Subcutaneous adipose tissue (tissue), 4 donors: ENCODE measurements around the gene KIRREL3. TPM values are rescaled to one million over a fixed set of nuclear protein-coding genes. Genes with fewer than 3 reads are reported as not detected.

Source experiments
- CTCF ChIP-seq: fragments of 450-650 bp; IDR thresholded peaks from one replicate; pipeline ENCODE4 v1.5.1; 2016; ENCODE audit warnings: low read depth, mild to moderate bottlenecking, control low read depth, antibody characterized with exemption, moderate library complexity
- total RNA-seq, 4 donors: library from RNA; depleted of rRNA; stranded (reverse); fragments of >200 nt; gene quantifications; one replicate each; pipeline ENCODE4 v1.1.0, GENCODE V29; 2016

Gene KIRREL3
- total RNA-seq, 4 donors from 2014 or later = not detected

GRCh38 chr11:126499131-126499752 is 501.3 kb downstream of the KIRREL3 start:
- TF ChIP-seq CTCF = no peak

GRCh38 chr11:126498281-126498680 is 502.3 kb downstream of the KIRREL3 start:
- TF ChIP-seq CTCF = no peak

GRCh38 chr11:126497581-126498122 is 502.9 kb downstream of the KIRREL3 start:
- TF ChIP-seq CTCF = no peak

GRCh38 chr11:126496576-126497337 is 503.8 kb downstream of the KIRREL3 start:
- TF ChIP-seq CTCF = no peak

GRCh38 chr11:126495281-126496220 is 505.0 kb downstream of the KIRREL3 start:
- TF ChIP-seq CTCF = no peak

- TF ChIP-seq CTCF = no peak
These were observed 505.7 kb downstream of the KIRREL3 start for GRCh38 chr11:126494831-126495230.
